Ectodermal cell (in vitro differentiated cells): Measurements from ENCODE around the gene UGT8.
"Not testable (repeated sequence)": the region's sequence is repeated elsewhere in the genome, so short reads cannot be mapped to it uniquely, and the experiment has no call there.

Experiments
- H3K27ac ChIP-seq: 2 replicates; pipeline ENCODE4 v1.7.0; 2013; ENCODE audit warnings: mild to moderate bottlenecking, low read depth, low read length; ENCODE audit not compliant: insufficient read depth, poor library complexity, severe bottlenecking
- H3K27me3 ChIP-seq: 2 replicates; pipeline ENCODE4 v1.7.0; 2013; ENCODE audit warnings: mild to moderate bottlenecking, low read length; ENCODE audit not compliant: insufficient read depth, control insufficient read depth, poor library complexity, severe bottlenecking
- H3K36me3 ChIP-seq: one replicate; pipeline ENCODE4 v1.7.0; 2013; ENCODE audit warnings: low read length; ENCODE audit not compliant: control insufficient read depth, insufficient read depth
- H3K4me1 ChIP-seq: one replicate; pipeline ENCODE4 v1.7.0; 2013; ENCODE audit warnings: low read length; ENCODE audit not compliant: control insufficient read depth, insufficient read depth
- H3K4me3 ChIP-seq: 2 replicates; pipeline ENCODE4 v1.7.0; 2013; ENCODE audit warnings: low read depth, low read length, control low read depth; ENCODE audit not compliant: insufficient read depth
- H3K9me3 ChIP-seq: 2 replicates; pipeline ENCODE4 v1.7.0; 2013; ENCODE audit warnings: mild to moderate bottlenecking, low read length, moderate library complexity; ENCODE audit not compliant: control insufficient read depth
- WGBS, 2 experiments: methylation state at CpG; one replicate each; pipeline ENCODE4 v1.1.7; 2013; ENCODE audit warnings: missing lambda C conversion rate in 2 of 2; 5-methylcytosine and 5-hydroxymethylcytosine counted together

Gene UGT8

DNA sequence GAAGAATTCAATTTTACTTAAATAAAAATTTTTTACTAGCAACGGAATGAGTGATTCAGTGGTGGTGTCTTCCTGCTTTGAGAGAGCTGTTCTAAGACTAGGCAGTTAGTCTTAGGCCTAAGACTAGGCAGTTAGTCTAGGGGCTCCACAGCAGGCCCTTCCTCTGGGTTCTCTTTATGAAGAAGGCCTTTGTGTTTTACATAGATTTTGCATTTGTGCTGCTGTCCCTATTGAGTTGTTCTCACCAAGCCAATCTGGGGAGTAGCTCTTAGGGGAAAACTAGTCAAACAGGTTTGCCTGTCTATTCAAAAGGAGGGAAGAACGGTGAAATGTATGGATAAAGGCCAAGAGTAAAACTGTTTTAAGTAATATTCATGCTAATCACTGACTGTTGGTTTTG is 7.6 kb downstream of the UGT8 start:
- WGBS, 2 experiments, result 76 to 91% methylated on average over 2 of the region's 2 CpGs
- no peaks in the 10 kb centered on the region for H3K4me1 ChIP-seq
- H3K9me3 ChIP-seq, result no peaks in the 10 kb centered on the region
- H3K36me3 ChIP-seq, result no peaks in the 10 kb centered on the region
- no peaks in the 10 kb centered on the region for H3K27me3 ChIP-seq
- H3K4me3 ChIP-seq, result no peak overlapping the region
- no peak overlapping the region for H3K27ac ChIP-seq

DNA sequence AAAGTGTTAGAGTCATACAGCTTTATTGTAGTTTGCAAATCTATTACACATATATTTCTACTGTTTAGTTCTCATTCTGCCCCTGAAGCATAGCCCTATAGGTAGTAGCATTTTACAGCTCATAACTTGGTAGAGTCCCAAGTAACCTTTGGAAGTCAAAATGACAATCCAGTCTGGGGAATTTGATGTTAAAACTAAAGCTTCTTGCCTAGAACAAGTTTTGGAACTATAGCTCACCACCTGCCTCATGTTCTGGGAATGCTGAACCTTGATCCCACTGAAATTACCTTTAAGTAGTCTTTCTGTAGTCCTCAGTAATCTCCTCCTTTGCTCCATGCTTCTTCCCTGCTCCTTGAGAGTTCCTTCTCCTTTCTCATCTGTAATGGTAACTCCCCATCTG is 8.4 kb downstream of the UGT8 start:
- Histone ChIP-seq H3K36me3 (no peaks in the 10 kb centered on the region), H3K9me3 (no peaks in the 10 kb centered on the region), H3K27ac (no peak overlapping the region), H3K4me3 (no peak overlapping the region), H3K4me1 (no peaks in the 10 kb centered on the region), H3K27me3 (no peaks in the 10 kb centered on the region)

DNA sequence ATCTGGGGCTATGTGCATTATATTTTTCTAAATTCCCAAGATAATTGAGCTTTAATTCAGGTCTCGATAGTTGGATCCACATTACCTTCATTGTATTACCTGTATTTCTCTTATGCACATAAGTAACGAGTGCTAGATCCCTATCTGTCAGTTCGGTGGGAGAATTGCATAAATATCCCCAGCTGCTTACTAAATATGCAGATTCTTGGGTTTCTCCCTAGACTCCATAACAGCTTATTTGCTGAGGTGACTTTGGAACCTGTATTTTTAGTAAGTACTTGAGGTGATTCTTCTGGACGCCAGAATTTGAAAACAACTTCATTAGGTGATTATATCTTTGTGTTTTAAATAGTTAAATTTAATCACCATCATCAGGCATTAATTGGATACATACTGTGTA is 15.0 kb downstream of the UGT8 start:
- Histone ChIP-seq H3K4me1 (no peaks in the 10 kb centered on the region), H3K36me3 (no peaks in the 10 kb centered on the region), H3K27me3 (no peaks in the 10 kb centered on the region), H3K4me3 (no peak overlapping the region), H3K9me3 (no peaks in the 10 kb centered on the region), H3K27ac (no peak overlapping the region)
- 92 to 93% methylated on average over 3 of the region's 4 CpGs for WGBS, 2 experiments

GRCh38 chr4:114615435-114615834 is 16.8 kb downstream of the UGT8 start:
- Histone ChIP-seq H3K27me3 (no peaks in the 10 kb centered on the region), H3K27ac (no peak overlapping the region), H3K4me1 (no peaks in the 10 kb centered on the region), H3K4me3 (no peak overlapping the region), H3K9me3 (no peaks in the 10 kb centered on the region), H3K36me3 (no peaks in the 10 kb centered on the region)
- WGBS, 2 experiments, result 95 to 100% methylated on average over 2 to 3 of the region's 3 CpGs

DNA sequence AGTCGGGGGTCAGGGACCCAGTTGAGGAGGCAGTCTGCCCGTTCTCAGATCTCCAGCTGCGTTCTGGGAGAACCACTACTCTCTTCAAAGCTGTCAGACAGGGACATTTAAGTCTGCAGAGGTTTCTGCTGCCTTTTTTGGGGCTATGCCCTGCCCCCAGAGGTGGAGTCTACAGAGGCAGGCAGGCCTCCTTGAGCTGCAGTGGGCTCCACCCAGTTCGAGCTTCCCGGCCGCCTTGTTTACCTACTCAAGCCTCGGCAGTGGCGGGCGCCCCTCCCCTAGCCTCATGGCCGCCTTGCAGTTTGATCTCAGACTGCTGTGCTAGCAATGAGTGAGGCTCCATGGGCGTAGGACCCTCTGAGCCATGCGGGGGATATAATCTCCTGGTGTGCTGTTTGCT is 17.4 kb downstream of the UGT8 start:
- 91 to 96% methylated on average over 12 of the region's 12 CpGs for WGBS, 2 experiments
- H3K27me3 ChIP-seq, H3K27ac ChIP-seq: not testable (repeated sequence)

GRCh38 chr4:114626196-114626595 is 27.6 kb downstream of the UGT8 start:
- Histone ChIP-seq H3K27ac (no peak overlapping the region), H3K27me3 (no peaks in the 10 kb centered on the region), H3K4me1 (no peaks in the 10 kb centered on the region), H3K4me3 (no peak overlapping the region), H3K36me3 (no peaks in the 10 kb centered on the region), H3K9me3 (no peaks in the 10 kb centered on the region)
- 100% methylated on average over 1 of the region's 2 CpGs; no CpG with 5 or more reads in 1 of the 2 experiments for WGBS, 2 experiments

More for the DNA sequence above, 17.4 kb downstream of the UGT8 start:
- H3K4me1 ChIP-seq, H3K36me3 ChIP-seq, H3K9me3 ChIP-seq, H3K4me3 ChIP-seq: not testable (repeated sequence)

DNA sequence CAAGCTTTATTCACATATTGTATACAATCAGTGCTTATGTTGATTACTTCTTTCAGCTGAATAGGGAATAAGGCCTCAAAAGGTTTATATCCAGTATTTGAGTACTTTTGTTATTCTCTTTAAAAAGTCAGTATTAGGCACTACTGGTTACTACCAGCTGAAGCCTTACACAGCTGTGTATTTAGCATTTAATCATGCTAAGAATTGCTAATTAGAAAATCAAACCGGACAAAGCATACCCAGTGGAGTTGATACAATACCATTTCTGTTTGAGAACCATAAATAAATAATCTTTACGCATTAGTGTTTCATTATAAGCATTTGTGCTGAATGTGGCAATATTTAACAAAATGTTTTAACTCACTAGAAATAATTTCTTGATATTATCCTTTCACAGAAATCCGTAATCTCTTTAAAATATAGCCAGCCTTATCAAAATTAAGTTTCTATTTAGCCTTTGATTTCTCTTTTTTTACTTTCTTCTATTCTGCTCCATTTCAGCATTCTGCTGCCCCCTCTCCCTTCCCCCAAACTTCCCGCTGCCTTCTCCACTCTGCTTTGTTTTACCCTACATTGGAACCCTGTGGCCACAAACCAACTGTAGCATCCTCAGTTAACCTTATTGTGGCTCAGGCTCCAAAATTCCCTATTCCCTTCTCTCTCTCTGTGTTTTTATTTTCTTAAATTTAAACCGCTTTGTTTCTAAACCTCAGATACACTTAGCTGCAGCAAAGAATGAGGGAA is 37.8 kb downstream of the UGT8 start:
- no peak overlapping the region for H3K27ac ChIP-seq
- H3K4me1 ChIP-seq, result no peaks in the 10 kb centered on the region
- H3K9me3 ChIP-seq, result no peaks in the 10 kb centered on the region
- no peaks in the 10 kb centered on the region for H3K36me3 ChIP-seq
- 86 to 90% methylated on average over 2 to 4 of the region's 5 CpGs for WGBS, 2 experiments
- H3K27me3 ChIP-seq, result no peaks in the 10 kb centered on the region
- H3K4me3 ChIP-seq, result no peak overlapping the region

DNA sequence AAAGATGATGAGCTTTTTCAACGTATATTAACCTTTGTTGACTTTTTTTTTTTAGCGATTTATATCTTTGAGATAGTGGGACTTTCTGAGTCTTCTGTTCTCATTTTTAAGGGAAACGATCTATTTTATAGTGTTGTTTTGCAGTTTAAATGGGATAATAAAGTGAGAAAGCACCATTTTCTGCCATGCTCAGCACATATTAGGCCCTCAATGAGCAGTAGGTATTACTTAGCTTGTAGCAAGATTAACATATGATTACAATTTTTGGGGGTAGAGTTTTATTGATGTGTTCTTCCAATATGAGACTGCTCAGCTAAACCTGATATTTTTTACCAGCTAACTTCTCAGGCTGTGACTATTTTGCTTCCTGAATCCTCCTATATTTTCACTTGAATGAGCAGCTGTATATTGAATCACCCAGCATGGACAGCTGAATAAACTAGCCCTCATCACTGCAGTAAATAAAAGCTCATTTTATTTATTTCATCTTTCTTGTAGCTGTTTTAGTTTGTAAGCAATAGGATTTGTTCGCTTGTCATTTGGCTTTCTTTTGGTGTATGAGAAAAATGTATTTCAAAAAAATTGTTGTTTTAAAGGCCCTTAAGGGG is 43.7 kb downstream of the UGT8 start:
- Histone ChIP-seq H3K27me3 (no peaks in the 10 kb centered on the region), H3K4me3 (no peak overlapping the region), H3K36me3 (no peaks in the 10 kb centered on the region), H3K9me3 (no peaks in the 10 kb centered on the region), H3K27ac (no peak overlapping the region), H3K4me1 (no peaks in the 10 kb centered on the region)
- 92 to 95% methylated on average over 4 of the region's 4 CpGs for WGBS, 2 experiments

- no peaks in the 10 kb centered on the region for H3K36me3 ChIP-seq
- H3K27me3 ChIP-seq, result no peaks in the 10 kb centered on the region
- no peak overlapping the region for H3K4me3 ChIP-seq
- WGBS, 2 experiments, result 69 to 74% methylated on average over 1 of the region's 1 CpG
- H3K27ac ChIP-seq, result no peak overlapping the region
- no peaks in the 10 kb centered on the region for H3K4me1 ChIP-seq
- H3K9me3 ChIP-seq, result no peaks in the 10 kb centered on the region
Measured at GRCh38 chr4:114649908-114650307, 51.3 kb downstream of the UGT8 start.

- H3K27me3 ChIP-seq, result no peaks in the 10 kb centered on the region
- 95 to 97% methylated on average over 1 of the region's 1 CpG for WGBS, 2 experiments
Measured at GRCh38 chr4:114653675-114654074, 55.1 kb downstream of the UGT8 start.

More at GRCh38 chr4:114653675-114654074, 55.1 kb downstream of the UGT8 start:
- no peak overlapping the region for H3K27ac ChIP-seq
- no peaks in the 10 kb centered on the region for H3K36me3 ChIP-seq
- H3K4me3 ChIP-seq, result no peak overlapping the region
- no peaks in the 10 kb centered on the region for H3K9me3 ChIP-seq
- H3K4me1 ChIP-seq, result peaks cover 5% of the 10 kb centered on the region
